NCI-H2171 (cell line): ENCODE data around the gene EEF2.
"Not testable (repeated sequence)": the region's sequence is repeated elsewhere in the genome, so short reads cannot be mapped to it uniquely, and the experiment has no call there.

Experiments
- DNase-seq: peaks from one replicate; lab custom pipeline; 2025; lab: John Stamatoyannopoulos, UW

Gene EEF2

GRCh38 chr19:3968556-3969434 is 16.5 kb downstream of the EEF2 start:
- DNase-seq: no peak

GRCh38 chr19:3967983-3968382 is 17.3 kb downstream of the EEF2 start:
- not testable (repeated sequence) for DNase-seq

DNA sequence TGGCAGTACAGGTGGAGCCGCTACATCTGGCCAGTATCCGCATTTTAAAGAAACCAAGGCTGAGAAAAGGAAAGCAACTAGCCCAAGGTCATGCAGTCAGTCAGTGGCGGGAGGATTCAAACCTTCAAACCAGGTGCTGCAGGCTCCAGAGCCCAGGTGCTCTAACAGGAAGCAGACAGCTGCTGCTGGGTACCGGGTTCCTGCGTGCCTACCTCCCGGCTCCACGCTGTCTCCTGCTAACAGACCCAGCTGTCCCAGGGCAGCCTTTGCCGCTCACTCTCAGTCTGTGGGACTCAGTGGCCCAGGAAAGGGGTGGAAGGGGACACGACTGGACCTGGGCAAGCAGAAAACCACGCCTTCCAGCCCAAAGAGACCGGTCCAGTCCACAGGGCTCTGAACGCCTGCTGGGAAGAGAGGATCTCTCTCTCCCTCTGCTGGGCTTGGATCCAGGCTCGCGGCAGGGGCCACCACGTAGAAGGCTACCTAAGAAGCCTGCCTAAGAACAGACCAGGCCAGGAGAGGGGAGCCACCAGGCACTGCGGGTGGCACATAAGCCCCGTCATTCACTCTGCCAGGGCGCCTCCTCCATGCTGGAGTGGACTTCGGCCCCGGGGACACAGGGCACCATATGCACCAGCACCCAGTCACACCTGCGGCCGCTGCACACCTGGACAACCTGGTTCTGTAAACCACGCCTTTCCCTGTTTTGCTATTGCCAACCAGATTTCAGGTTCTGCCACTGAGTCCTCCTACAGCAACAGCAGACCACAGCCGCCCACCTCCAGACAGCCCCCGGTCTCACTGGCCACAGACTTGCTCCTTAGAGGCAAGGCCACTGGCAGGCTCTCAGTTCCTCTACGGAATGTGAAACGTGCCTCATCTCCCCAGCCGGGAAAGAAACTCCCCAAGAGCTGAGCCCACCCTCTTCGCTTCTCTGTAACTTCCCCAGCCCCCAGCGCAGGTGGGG is 18.9 kb downstream of the EEF2 start:
- DNase-seq: no peak

- DNase-seq: no peak
Observed at GRCh38 chr19:3964256-3965194, 20.7 kb downstream of the EEF2 start.

- DNase-seq: no peak
Observed at GRCh38 chr19:3963458-3964255, 21.6 kb downstream of the EEF2 start.

- DNase-seq: no peak
Observed at GRCh38 chr19:3961007-3961406, 24.3 kb downstream of the EEF2 start.

GRCh38 chr19:3959766-3960131 is 25.5 kb downstream of the EEF2 start:
- no peak for DNase-seq

GRCh38 chr19:3958836-3959765 is 26.2 kb downstream of the EEF2 start:
- no peak for DNase-seq

DNA sequence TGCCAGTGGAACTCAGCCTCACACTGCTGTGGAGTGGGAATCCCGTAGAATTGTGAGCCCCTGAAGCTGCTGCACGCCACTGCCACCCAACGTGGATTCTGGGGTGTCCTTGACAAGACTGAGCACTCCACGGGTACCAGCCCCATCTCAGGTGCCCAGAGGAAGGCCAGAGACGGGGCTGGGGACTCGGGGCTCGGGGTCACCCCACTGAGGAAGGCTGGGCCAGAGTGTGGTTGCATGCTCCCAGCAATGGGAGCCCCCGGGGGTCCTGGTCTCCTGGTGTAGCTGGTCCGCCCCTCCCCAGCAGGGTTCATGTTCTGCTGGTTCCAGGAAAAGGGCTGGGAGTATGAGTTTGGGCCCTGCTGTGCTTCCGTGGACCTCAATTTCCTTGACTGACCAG is 29.6 kb downstream of the EEF2 start:
- DNase-seq: no peak

GRCh38 chr19:3955276-3955675 is 30.0 kb downstream of the EEF2 start:
- DNase-seq: not testable (repeated sequence)

DNA sequence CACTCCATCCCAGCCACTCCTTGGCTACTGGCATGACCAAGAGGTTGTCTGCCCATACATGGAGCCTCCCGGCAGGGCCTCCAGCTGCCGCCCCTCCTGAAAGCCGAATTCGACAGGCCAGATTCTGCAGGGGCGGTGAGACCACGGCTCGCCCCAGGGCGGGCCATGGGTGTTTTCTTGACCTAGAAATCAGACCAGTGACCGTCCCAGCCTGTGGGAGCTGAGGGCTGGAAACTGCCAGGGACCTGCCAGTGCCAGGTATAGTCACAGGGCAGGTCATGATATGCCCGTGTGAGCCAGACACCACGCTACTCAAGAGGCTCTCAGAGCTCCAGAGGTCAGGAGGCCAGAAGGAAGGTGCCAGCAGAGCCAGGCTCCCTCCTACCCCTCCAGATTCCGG is 31.2 kb downstream of the EEF2 start:
- DNase-seq: no peak

- not testable (repeated sequence) for DNase-seq
Observed at GRCh38 chr19:3952755-3953276, 32.4 kb downstream of the EEF2 start.

DNA sequence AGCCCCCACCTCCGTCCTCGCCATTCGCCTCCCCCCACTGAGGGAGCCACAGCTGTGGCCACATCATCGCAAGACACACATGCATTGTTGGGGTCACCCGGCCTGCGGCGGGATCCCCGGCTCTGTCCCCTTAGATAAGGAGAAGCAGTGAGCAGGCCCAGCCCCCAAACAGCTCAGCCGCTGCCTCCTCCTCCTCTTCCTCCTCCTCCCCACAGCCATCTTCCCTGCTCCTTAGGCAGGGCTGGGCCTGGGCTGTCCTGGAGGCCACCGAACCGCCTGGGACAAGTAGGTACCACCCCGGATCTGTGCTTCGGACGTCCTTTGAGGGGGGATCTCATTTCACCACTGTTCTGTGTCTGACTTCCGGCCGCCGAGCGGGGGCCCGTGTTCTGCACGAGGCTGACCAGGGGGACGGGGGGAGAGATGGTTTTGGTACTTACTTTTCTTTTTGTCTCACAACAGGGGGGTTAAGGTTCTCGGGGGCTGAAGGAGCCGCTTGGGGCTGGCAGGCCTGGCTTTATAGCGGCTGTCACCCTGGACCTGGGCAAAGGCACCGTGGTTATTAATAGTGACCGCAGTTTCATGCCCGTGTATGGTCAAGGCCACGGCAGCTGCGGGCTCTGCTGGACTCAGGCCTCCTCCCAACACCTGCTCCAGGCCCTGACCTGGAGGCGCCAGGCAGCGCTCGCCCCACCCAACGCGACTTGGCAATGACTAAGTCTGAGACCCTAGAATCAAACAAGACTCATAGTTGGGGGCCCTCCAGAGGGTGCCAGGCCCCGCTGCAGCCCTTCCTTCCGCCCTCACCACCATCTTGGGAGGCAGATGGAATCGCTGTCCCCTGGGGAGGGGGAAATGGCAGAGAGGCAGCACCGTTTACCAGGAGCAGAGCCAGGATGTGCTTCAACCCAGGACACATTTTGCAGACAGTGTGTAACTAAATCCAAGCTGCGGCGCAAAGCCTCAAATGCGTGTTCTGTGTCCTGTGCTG is 34.1 kb downstream of the EEF2 start:
- DNase-seq: peak; percentile 36

GRCh38 chr19:3949997-3950859 is 35.0 kb downstream of the EEF2 start:
- no peak for DNase-seq

DNA sequence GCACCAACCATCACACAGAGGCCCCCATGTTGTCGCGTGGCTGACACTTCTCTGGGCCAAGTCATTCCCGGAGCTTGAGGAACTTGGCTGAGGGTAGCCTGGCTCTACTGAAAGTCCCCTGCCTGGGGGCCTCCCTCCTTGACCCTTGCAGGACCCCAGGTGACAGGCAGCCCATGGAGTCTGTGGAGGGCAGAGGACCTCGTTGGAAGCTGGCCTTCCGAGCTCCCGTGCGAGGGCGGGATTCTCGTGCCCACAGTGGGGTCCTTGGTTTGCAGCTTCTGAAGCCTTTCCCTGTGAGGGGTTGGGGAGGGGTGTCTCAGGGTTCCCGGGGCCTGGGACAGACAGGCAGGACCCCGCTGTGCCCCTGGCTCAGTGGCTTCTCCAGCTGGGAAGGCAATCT is 36.0 kb downstream of the EEF2 start:
- DNase-seq: no peak

- not testable (repeated sequence) for DNase-seq
Observed at GRCh38 chr19:3947316-3947933, 37.8 kb downstream of the EEF2 start.

GRCh38 chr19:3945838-3946237 is 39.4 kb downstream of the EEF2 start:
- no peak for DNase-seq
